ENCODE results near the gene SLCO3A1.

The SLCO3A1 gene

GRCh38 chr15:92092289-92093105 lies 239.0 kb downstream of the SLCO3A1 start:
- no peak overlapping the region for H3K4me3 ChIP-seq (ENCODE audit: low read depth in 1 of 2, low read length in 2 of 2)
- no peak overlapping the region for H3K4me2 ChIP-seq (ENCODE audit: insufficient read depth, low read length)
- H3K36me3 ChIP-seq (ENCODE audit: insufficient read depth, low read length) = no peaks in the 10 kb centered on the region
- DNase-seq (no peak), ATAC-seq (ENCODE audit: insufficient read depth, low read depth) (no peak)
- H3K79me2 ChIP-seq (ENCODE audit: insufficient read depth, low read length) = no peaks in the 10 kb centered on the region
- no peak for TF ChIP-seq EZH2 (IDR thresholded peaks at IDR 0.05; ENCODE audit: borderline replicate concordance, low read depth, low read length, severe bottlenecking)
- TF ChIP-seq, protein P1, sequence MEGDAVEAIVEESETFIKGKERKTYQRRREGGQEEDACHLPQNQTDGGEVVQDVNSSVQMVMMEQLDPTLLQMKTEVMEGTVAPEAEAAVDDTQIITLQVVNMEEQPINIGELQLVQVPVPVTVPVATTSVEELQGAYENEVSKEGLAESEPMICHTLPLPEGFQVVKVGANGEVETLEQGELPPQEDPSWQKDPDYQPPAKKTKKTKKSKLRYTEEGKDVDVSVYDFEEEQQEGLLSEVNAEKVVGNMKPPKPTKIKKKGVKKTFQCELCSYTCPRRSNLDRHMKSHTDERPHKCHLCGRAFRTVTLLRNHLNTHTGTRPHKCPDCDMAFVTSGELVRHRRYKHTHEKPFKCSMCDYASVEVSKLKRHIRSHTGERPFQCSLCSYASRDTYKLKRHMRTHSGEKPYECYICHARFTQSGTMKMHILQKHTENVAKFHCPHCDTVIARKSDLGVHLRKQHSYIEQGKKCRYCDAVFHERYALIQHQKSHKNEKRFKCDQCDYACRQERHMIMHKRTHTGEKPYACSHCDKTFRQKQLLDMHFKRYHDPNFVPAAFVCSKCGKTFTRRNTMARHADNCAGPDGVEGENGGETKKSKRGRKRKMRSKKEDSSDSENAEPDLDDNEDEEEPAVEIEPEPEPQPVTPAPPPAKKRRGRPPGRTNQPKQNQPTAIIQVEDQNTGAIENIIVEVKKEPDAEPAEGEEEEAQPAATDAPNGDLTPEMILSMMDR (IDR thresholded peaks at IDR 0.05; ENCODE audit: borderline replicate concordance, extremely low read depth, low read length, poor library complexity, severe bottlenecking) = no peak
- H3K9me3 ChIP-seq (ENCODE audit: insufficient read depth, low read length, severe bottlenecking) = no peaks in the 10 kb centered on the region
- H3K27ac ChIP-seq (ENCODE audit: low read length) = no peak overlapping the region
- H2AFZ ChIP-seq (ENCODE audit: low read depth, low read length) = no peak overlapping the region
- H3K9ac ChIP-seq (ENCODE audit: low read depth, low read length) = no peak overlapping the region
- H4K20me1 ChIP-seq (ENCODE audit: insufficient read depth, low read length) = no peaks in the 10 kb centered on the region
- H3K27me3 ChIP-seq (ENCODE audit: insufficient read depth, low read length, poor library complexity) = peaks cover 2% of the 10 kb centered on the region
- H3K4me1 ChIP-seq (ENCODE audit: insufficient read depth, low read length) = peaks cover 8% of the 10 kb centered on the region

- no peaks in the 10 kb centered on the region for H3K9me3 ChIP-seq (ENCODE audit: insufficient read depth, low read length, severe bottlenecking)
- H3K4me1 ChIP-seq (ENCODE audit: insufficient read depth, low read length) = peaks cover 8% of the 10 kb centered on the region
- no peaks in the 10 kb centered on the region for H3K79me2 ChIP-seq (ENCODE audit: insufficient read depth, low read length)
- H3K4me2 ChIP-seq (ENCODE audit: insufficient read depth, low read length) = no peak overlapping the region
- TF ChIP-seq, protein P1 (IDR thresholded peaks at IDR 0.05; ENCODE audit: borderline replicate concordance, extremely low read depth, low read length, poor library complexity, severe bottlenecking) = no peak
- no peak for TF ChIP-seq EZH2 (IDR thresholded peaks at IDR 0.05; ENCODE audit: borderline replicate concordance, low read depth, low read length, severe bottlenecking)
- peaks cover 5% of the 10 kb centered on the region for H3K27me3 ChIP-seq (ENCODE audit: insufficient read depth, low read length, poor library complexity)
- H3K4me3 ChIP-seq (ENCODE audit: low read depth in 1 of 2, low read length in 2 of 2) = no peak overlapping the region
- DNase-seq (no peak), ATAC-seq (ENCODE audit: insufficient read depth, low read depth) (peak; percentile 83)
- H2AFZ ChIP-seq (ENCODE audit: low read depth, low read length) = no peak overlapping the region
- H3K27ac ChIP-seq (ENCODE audit: low read length) = no peak overlapping the region
- no peak overlapping the region for H3K9ac ChIP-seq (ENCODE audit: low read depth, low read length)
- H3K36me3 ChIP-seq (ENCODE audit: insufficient read depth, low read length) = no peaks in the 10 kb centered on the region
- H4K20me1 ChIP-seq (ENCODE audit: insufficient read depth, low read length) = no peaks in the 10 kb centered on the region
Measured at GRCh38 chr15:92095693-92096092, 242.2 kb downstream of the SLCO3A1 start.

DNA sequence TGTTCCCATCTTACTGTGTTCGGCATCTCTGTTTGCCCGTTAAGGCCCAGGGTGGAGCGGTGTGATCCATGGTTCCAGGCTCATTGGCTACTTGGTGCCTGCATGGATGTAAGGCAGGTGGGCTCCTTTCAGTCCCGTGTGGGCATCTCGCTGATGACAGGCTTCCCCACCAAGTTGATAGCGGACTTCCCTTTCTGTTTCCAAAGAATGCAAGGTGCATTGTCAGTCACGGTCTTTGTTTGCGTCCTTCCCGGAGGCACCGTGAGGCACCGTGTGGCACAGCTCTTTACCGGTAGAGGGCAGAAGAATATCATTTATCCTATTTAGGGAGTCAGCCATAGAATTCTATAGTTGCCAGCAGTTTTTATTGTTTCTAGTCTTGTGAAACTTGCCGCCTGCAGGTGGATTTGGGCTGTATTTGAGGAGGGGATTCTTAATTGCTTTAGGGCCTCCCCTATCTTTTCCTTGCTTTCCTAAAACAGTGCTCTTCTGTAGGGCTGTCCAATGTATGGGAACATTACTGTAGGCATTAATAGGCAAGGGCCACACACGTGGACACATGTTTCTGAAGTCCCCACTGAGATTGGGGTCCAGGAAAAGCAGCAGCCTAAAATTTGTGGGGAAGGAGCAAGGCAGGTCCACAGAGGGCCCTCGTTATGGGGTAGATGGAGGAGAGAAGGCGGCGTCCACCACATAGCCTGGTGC lies 244.1 kb downstream of the SLCO3A1 start:
- ATAC-seq (ENCODE audit: insufficient read depth, low read depth) (peak; percentile 78), DNase-seq (peak; percentile 46)
- peaks cover 8% of the 10 kb centered on the region for H3K4me1 ChIP-seq (ENCODE audit: insufficient read depth, low read length)
- H3K4me3 ChIP-seq (ENCODE audit: low read depth in 1 of 2, low read length in 2 of 2) = no peak overlapping the region
- H3K9me3 ChIP-seq (ENCODE audit: insufficient read depth, low read length, severe bottlenecking) = no peaks in the 10 kb centered on the region
- H3K79me2 ChIP-seq (ENCODE audit: insufficient read depth, low read length) = no peaks in the 10 kb centered on the region
- TF ChIP-seq EZH2 (IDR thresholded peaks at IDR 0.05; ENCODE audit: borderline replicate concordance, low read depth, low read length, severe bottlenecking) = no peak
- TF ChIP-seq, protein P1 (IDR thresholded peaks at IDR 0.05; ENCODE audit: borderline replicate concordance, extremely low read depth, low read length, poor library complexity, severe bottlenecking) = peak; percentile 79
- no peak overlapping the region for H3K9ac ChIP-seq (ENCODE audit: low read depth, low read length)
- no peak overlapping the region for H3K4me2 ChIP-seq (ENCODE audit: insufficient read depth, low read length)
- H3K36me3 ChIP-seq (ENCODE audit: insufficient read depth, low read length) = no peaks in the 10 kb centered on the region
- peaks cover 5% of the 10 kb centered on the region for H3K27me3 ChIP-seq (ENCODE audit: insufficient read depth, low read length, poor library complexity)
- H3K27ac ChIP-seq (ENCODE audit: low read length) = no peak overlapping the region
- H4K20me1 ChIP-seq (ENCODE audit: insufficient read depth, low read length) = no peaks in the 10 kb centered on the region
- H2AFZ ChIP-seq (ENCODE audit: low read depth, low read length) = no peak overlapping the region
